Measurements from ENCODE around the gene DNAJC22. TPM values are rescaled to one million over a fixed set of nuclear protein-coding genes. Genes with fewer than 3 reads are reported as not detected.

The DNAJC22 gene
- total and polyA plus RNA-seq, 10 donors: 0.10 to 1.9 (median 0.70) TPM

GRCh38 chr12:49322708-49323523 is 23.8 kb upstream of the DNAJC22 start, which contains the start of gene TROAP:
TSS of gene TROAP (plus strand) at chr12:49323255. CDS start at chr12:49323609, 354 bp downstream.
- DNase-seq: peak; percentile 99
- Histone ChIP-seq H3K4me3 (peak within 1 kb of the TSS; percentile 49 to 87 (median 68)), H3K27ac (peak within 1 kb of the TSS in 7 of 8 donors; percentile 14 to 82 (median 73)), H3K36me3 (peaks cover 0 to 25% (median 0%) of the 10 kb centered on the region in 6 donors), H3K9me3 (no peaks in the 10 kb centered on the region), H3K27me3 (replicated peaks in 1 of 7) (no peaks in the 10 kb centered on the region), H3K4me1 (peaks cover 4 to 29% (median 18%) of the 10 kb centered on the region in 6 donors)
- intact Hi-C loops (cut with DNase I; ENCODE audit: low total_unique reads): no loop called here
- peak in 1 of 3 donors; percentile 31 for TF ChIP-seq POLR2A (IDR thresholded peaks at IDR 0.05)
- TF ChIP-seq POLR2AphosphoS5 (IDR thresholded peaks at IDR 0.05): peak; percentile 90 to 92 (median 91)
- TF ChIP-seq, protein P1, sequence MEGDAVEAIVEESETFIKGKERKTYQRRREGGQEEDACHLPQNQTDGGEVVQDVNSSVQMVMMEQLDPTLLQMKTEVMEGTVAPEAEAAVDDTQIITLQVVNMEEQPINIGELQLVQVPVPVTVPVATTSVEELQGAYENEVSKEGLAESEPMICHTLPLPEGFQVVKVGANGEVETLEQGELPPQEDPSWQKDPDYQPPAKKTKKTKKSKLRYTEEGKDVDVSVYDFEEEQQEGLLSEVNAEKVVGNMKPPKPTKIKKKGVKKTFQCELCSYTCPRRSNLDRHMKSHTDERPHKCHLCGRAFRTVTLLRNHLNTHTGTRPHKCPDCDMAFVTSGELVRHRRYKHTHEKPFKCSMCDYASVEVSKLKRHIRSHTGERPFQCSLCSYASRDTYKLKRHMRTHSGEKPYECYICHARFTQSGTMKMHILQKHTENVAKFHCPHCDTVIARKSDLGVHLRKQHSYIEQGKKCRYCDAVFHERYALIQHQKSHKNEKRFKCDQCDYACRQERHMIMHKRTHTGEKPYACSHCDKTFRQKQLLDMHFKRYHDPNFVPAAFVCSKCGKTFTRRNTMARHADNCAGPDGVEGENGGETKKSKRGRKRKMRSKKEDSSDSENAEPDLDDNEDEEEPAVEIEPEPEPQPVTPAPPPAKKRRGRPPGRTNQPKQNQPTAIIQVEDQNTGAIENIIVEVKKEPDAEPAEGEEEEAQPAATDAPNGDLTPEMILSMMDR (IDR thresholded peaks at IDR 0.05 in 8 of 11, conservative IDR thresholded peaks at IDR 0.05 in 3 of 11): peak in 4 of 11 experiments; percentile 24 to 59 (median 40)
- WGBS, 5 donors: 0 to 1% (median 0%) methylated on average over 57 to 65 of the region's 65 CpGs

GRCh38 chr12:49323524-49324097 is 23.1 kb upstream of the DNAJC22 start:
- DNase-seq: no peak
- peak overlapping the region; percentile 36 to 87 (median 68) for H3K4me3 ChIP-seq
- H3K36me3 ChIP-seq: peaks cover 0 to 29% (median 0%) of the 10 kb centered on the region in 6 donors
- H3K4me1 ChIP-seq: peaks cover 4 to 29% (median 18%) of the 10 kb centered on the region in 6 donors
- no peaks in the 10 kb centered on the region for H3K27me3 ChIP-seq (replicated peaks in 1 of 7)
- no peaks in the 10 kb centered on the region for H3K9me3 ChIP-seq
- 12 to 19% (median 15%) methylated on average over 14 to 19 of the region's 19 CpGs for WGBS, 5 donors
- intact Hi-C loops (cut with DNase I; ENCODE audit: low total_unique reads): no loop called here
- peak overlapping the region in 4 of 8 donors; percentile 41 to 82 (median 78) for H3K27ac ChIP-seq
- TF ChIP-seq POLR2AphosphoS5 (IDR thresholded peaks at IDR 0.05) (no peak), POLR2A (IDR thresholded peaks at IDR 0.05) (no peak)
- TF ChIP-seq, protein P1 (IDR thresholded peaks at IDR 0.05 in 8 of 11, conservative IDR thresholded peaks at IDR 0.05 in 3 of 11): no peak

DNA sequence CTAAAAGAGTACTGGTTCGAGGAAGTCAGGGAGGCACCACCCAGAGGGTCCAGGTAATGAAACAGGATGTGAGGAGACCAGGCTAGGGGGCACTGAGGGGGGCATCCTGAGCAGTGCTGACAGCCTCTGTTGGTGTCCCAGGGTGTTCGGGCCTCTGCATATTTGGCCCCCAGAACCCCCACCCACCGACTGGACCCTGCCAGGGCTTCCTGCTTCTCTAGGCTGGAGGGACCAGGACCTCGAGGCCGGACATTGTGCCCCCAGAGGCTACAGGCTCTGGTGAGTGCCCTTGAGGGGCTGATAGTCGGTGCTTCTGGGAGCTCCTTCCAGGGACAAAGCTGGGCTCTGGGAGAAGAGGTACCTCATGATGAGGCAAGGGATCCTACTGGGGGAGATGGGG is 21.1 kb upstream of the DNAJC22 start:
- WGBS, 5 donors: 95 to 97% (median 95%) methylated on average over 3 to 6 of the region's 6 CpGs
- Histone ChIP-seq H3K27me3 (replicated peaks in 1 of 7) (peaks cover 0 to 5% (median 0%) of the 10 kb centered on the region in 7 donors), H3K9me3 (no peaks in the 10 kb centered on the region)

More for the DNA sequence above, 21.1 kb upstream of the DNAJC22 start:
- DNase-seq: no peak
- no peak overlapping the region for H3K4me3 ChIP-seq
- H3K27ac ChIP-seq: no peak overlapping the region
- intact Hi-C loops (cut with DNase I; ENCODE audit: low total_unique reads): no loop called here
- TF ChIP-seq, protein P1 (IDR thresholded peaks at IDR 0.05 in 8 of 11, conservative IDR thresholded peaks at IDR 0.05 in 3 of 11): no peak
- TF ChIP-seq POLR2A (IDR thresholded peaks at IDR 0.05) (no peak), POLR2AphosphoS5 (IDR thresholded peaks at IDR 0.05) (no peak)
- H3K4me1 ChIP-seq: peaks cover 4 to 29% (median 18%) of the 10 kb centered on the region in 6 donors
- H3K36me3 ChIP-seq: peaks cover 0 to 49% (median 0%) of the 10 kb centered on the region in 6 donors

Measured in spleen (tissue), 11 donors.